WERI-Rb-1 (cell line): ENCODE measurements around the gene TAF7.

Source experiments
- DNase-seq: peaks from one replicate; pipeline ENCODE4 v3.0.0-alpha.2; 2020
- H3K27ac ChIP-seq: fragments of 250-450 bp; sonication (Bioruptor Pico); 2 replicates; pipeline ENCODE4 v1.5.1; 2020; ENCODE audit warnings: mild to moderate bottlenecking, moderate library complexity
- H3K27me3 ChIP-seq: fragments of 250-450 bp; sonication (Bioruptor Pico); 2 replicates; pipeline ENCODE4 v1.5.1; 2021; ENCODE audit warnings: mild to moderate bottlenecking, low read depth, moderate library complexity; ENCODE audit not compliant: insufficient read depth, severe bottlenecking
- H3K36me3 ChIP-seq: fragments of 250-450 bp; sonication (Bioruptor Pico); 2 replicates; pipeline ENCODE4 v1.5.1; 2020; ENCODE audit warnings: mild to moderate bottlenecking, moderate library complexity
- H3K4me3 ChIP-seq: 2 replicates; pipeline ENCODE4 v1.5.1; 2011; ENCODE audit warnings: low read depth, mild to moderate bottlenecking, control low read depth, low read length
- H3K9me3 ChIP-seq: fragments of 250-450 bp; sonication (Bioruptor Pico); 2 replicates; pipeline ENCODE4 v1.5.1; 2021; ENCODE audit warnings: mild to moderate bottlenecking, moderate library complexity; ENCODE audit not compliant: severe bottlenecking
- CTCF ChIP-seq: IDR thresholded peaks from 2 replicates; pipeline ENCODE4 v1.5.1; 2011; ENCODE audit warnings: low read depth, mild to moderate bottlenecking, control low read depth, inconsistent platforms, low read length

TAF7 gene

GRCh38 chr5:141320225-141321169 is at the start of gene TAF7:
Gene TAF7, minus strand, starts transcription at chr5:141320784. Its CDS starts 740 bp downstream, at chr5:141320044.
- Histone ChIP-seq H3K27me3 (no peaks in the 10 kb centered on the region), H3K4me3 (peak within 1 kb of the TSS; percentile 100), H3K36me3 (peaks cover 39% of the 10 kb centered on the region), H3K9me3 (peaks cover 29% of the 10 kb centered on the region), H3K27ac (peak within 1 kb of the TSS; percentile 94)
- peak; percentile 92 for DNase-seq
- peak; percentile 81 for TF ChIP-seq CTCF

GRCh38 chr5:141366016-141366896 is 45.7 kb upstream of the TAF7 start:
- Histone ChIP-seq H3K27ac (no peak overlapping the region), H3K27me3 (no peaks in the 10 kb centered on the region), H3K9me3 (peaks cover 23% of the 10 kb centered on the region), H3K4me3 (no peak overlapping the region), H3K36me3 (no peaks in the 10 kb centered on the region)
- no peak for TF ChIP-seq CTCF
- no peak for DNase-seq

GRCh38 chr5:141363952-141364660 is 43.5 kb upstream of the TAF7 start, which contains the start of gene PCDHGA5:
Gene PCDHGA5, plus strand, starts transcription at chr5:141364162. Its CDS starts 169 bp downstream, at chr5:141364331.
- Histone ChIP-seq H3K27me3 (no peaks in the 10 kb centered on the region), H3K9me3 (peaks cover 20% of the 10 kb centered on the region), H3K36me3 (no peaks in the 10 kb centered on the region), H3K4me3 (no peak within 1 kb of the TSS), H3K27ac (no peak within 1 kb of the TSS)
- TF ChIP-seq CTCF, result no peak
- DNase-seq, result no peak

GRCh38 chr5:141362719-141363118 is 42.1 kb upstream of the TAF7 start:
- DNase-seq, result no peak
- H3K36me3 ChIP-seq, result no peaks in the 10 kb centered on the region
- no peaks in the 10 kb centered on the region for H3K27me3 ChIP-seq
- no peak for TF ChIP-seq CTCF
- no peak overlapping the region for H3K4me3 ChIP-seq
- H3K9me3 ChIP-seq, result peaks cover 20% of the 10 kb centered on the region
- H3K27ac ChIP-seq, result no peak overlapping the region

- H3K27me3 ChIP-seq, result no peaks in the 10 kb centered on the region
- H3K4me3 ChIP-seq, result no peak overlapping the region
Measured at GRCh38 chr5:141360685-141361084, 40.1 kb upstream of the TAF7 start.

More at GRCh38 chr5:141360685-141361084, 40.1 kb upstream of the TAF7 start:
- DNase-seq, result no peak
- Histone ChIP-seq H3K9me3 (peaks cover 23% of the 10 kb centered on the region), H3K27ac (no peak overlapping the region), H3K36me3 (no peaks in the 10 kb centered on the region)
- TF ChIP-seq CTCF, result no peak
